Stimulated activated CD4-positive, alpha-beta T cell treated with anti-CD3 and anti-CD28 coated beads, Interleukin-2, amount 100 ng/mL, for 48 hours (primary cell): ENCODE results near the gene ACKR1.

Experiments
- DNase-seq, 2 donors: peaks; one replicate each; pipeline ENCODE4 v3.0.0-alpha.2; 2020

The ACKR1 gene

GRCh38 chr1:159204161-159205141 is at the start of gene ACKR1:
TSS of gene ACKR1 (plus strand) at chr1:159204875. CDS start at chr1:159204960, 85 bp downstream.
- DNase-seq, result no peak

- peak; percentile 58 to 62 for DNase-seq
These were observed 43.5 kb upstream of the ACKR1 start for GRCh38 chr1:159161001-159161718.

GRCh38 chr1:159161719-159162026 is 43.0 kb upstream of the ACKR1 start:
- DNase-seq, result no peak

GRCh38 chr1:159162516-159163265 is 42.0 kb upstream of the ACKR1 start:
- DNase-seq, result no peak

GRCh38 chr1:159163614-159164228 is 41.0 kb upstream of the ACKR1 start:
- DNase-seq, result no peak

- no peak for DNase-seq
These were observed 36.6 kb upstream of the ACKR1 start for GRCh38 chr1:159168043-159168442.

- no peak for DNase-seq
These were observed 34.0 kb upstream of the ACKR1 start for GRCh38 chr1:159170639-159171038.

GRCh38 chr1:159171254-159171687 is 33.4 kb upstream of the ACKR1 start, which contains the start of gene CADM3:
TSS of gene CADM3 (plus strand) at chr1:159171615. CDS start at chr1:159171766, 151 bp downstream.
- DNase-seq, result no peak

- no peak for DNase-seq
These were observed 32.8 kb upstream of the ACKR1 start for GRCh38 chr1:159171688-159172501.

GRCh38 chr1:159172614-159173291 is 31.9 kb upstream of the ACKR1 start:
- DNase-seq, result no peak

GRCh38 chr1:159173320-159173719 is 31.4 kb upstream of the ACKR1 start:
- DNase-seq, result no peak

- no peak for DNase-seq
These were observed 29.1 kb upstream of the ACKR1 start for GRCh38 chr1:159175571-159175970.

- DNase-seq, result peak in 1 of 2 donors; percentile 13
These were observed 27.3 kb upstream of the ACKR1 start for GRCh38 chr1:159177272-159177907.

GRCh38 chr1:159179906-159180305 is 24.8 kb upstream of the ACKR1 start:
- no peak for DNase-seq

GRCh38 chr1:159180516-159180915 is 24.2 kb upstream of the ACKR1 start:
- DNase-seq, result no peak

GRCh38 chr1:159181328-159182024 is 23.2 kb upstream of the ACKR1 start:
- DNase-seq, result no peak

GRCh38 chr1:159184201-159184600 is 20.5 kb upstream of the ACKR1 start:
- DNase-seq, result no peak

GRCh38 chr1:159185121-159185520 is 19.6 kb upstream of the ACKR1 start:
- DNase-seq, result no peak

GRCh38 chr1:159187033-159187432 is 17.6 kb upstream of the ACKR1 start:
- DNase-seq, result no peak
